Osteoblast (primary cell): Measurements from ENCODE around the gene MATCAP1. TPM values are rescaled to one million over a fixed set of nuclear protein-coding genes. Genes with fewer than 3 reads are reported as not detected.

ENCODE experiments used
- DNase-seq: peaks from one replicate; pipeline ENCODE4 v3.0.0; 2011; ENCODE audit warnings: low spot score, mixed read lengths; ENCODE audit not compliant: insufficient read length; ENCODE audit errors: missing footprints
- H2AFZ ChIP-seq: 2 replicates; pipeline ENCODE4 v1.6.0; 2011; ENCODE audit warnings: mild to moderate bottlenecking, low read length
- H3K27ac ChIP-seq: 2 replicates; pipeline ENCODE4 v1.5.1; 2011; ENCODE audit warnings: mild to moderate bottlenecking, low read depth, low read length, moderate library complexity
- H3K27me3 ChIP-seq: 2 replicates; pipeline ENCODE4 v1.6.0; 2012; ENCODE audit warnings: mild to moderate bottlenecking, control low read depth, inconsistent platforms, low read length, moderate library complexity; ENCODE audit not compliant: insufficient read depth
- H3K36me3 ChIP-seq: 2 replicates; pipeline ENCODE4 v1.5.1; 2011; ENCODE audit warnings: mild to moderate bottlenecking, low read length, control low read depth, moderate library complexity; ENCODE audit not compliant: insufficient read depth
- H3K4me1 ChIP-seq: 2 replicates; pipeline ENCODE4 v1.5.1; 2011; ENCODE audit warnings: mild to moderate bottlenecking, low read length, control low read depth, moderate library complexity; ENCODE audit not compliant: insufficient read depth
- H3K4me2 ChIP-seq: 2 replicates; pipeline ENCODE4 v1.6.0; 2011; ENCODE audit warnings: mild to moderate bottlenecking, low read length; ENCODE audit not compliant: insufficient read depth
- H3K4me3 ChIP-seq: fragments of 200-600 bp; sonication (generic); 3 replicates; pipeline ENCODE4 v1.5.1; 2012; ENCODE audit warnings: mild to moderate bottlenecking, low read length, inconsistent platforms; ENCODE audit not compliant: insufficient read depth
- H3K79me2 ChIP-seq: 2 replicates; pipeline ENCODE4 v1.6.0; 2012; ENCODE audit warnings: mild to moderate bottlenecking, low read length, control low read depth, inconsistent platforms; ENCODE audit not compliant: insufficient read depth
- H3K9me3 ChIP-seq: 2 replicates; pipeline ENCODE4 v1.5.1; 2011; ENCODE audit warnings: low read depth, low read length, control low read depth
- H4K20me1 ChIP-seq: 2 replicates; pipeline ENCODE4 v1.6.0; 2012; ENCODE audit warnings: mild to moderate bottlenecking, low read length, control low read depth; ENCODE audit not compliant: insufficient read depth
- total RNA-seq: library from RNA; depleted of rRNA; stranded (reverse); fragments of >200 nt; gene quantifications from 2 replicates; pipeline ENCODE4 v1.2.3, GENCODE V29; 2012
- TF ChIP-seq, protein P1 (sequence below): IDR thresholded peaks from 2 replicates; pipeline ENCODE4 v1.5.1; 2011; ENCODE audit warnings: mild to moderate bottlenecking, low read depth, low read length, moderate library complexity; ENCODE audit errors: extremely low read depth

The MATCAP1 gene
- total RNA-seq, 1 donor: 3.6 TPM

DNA sequence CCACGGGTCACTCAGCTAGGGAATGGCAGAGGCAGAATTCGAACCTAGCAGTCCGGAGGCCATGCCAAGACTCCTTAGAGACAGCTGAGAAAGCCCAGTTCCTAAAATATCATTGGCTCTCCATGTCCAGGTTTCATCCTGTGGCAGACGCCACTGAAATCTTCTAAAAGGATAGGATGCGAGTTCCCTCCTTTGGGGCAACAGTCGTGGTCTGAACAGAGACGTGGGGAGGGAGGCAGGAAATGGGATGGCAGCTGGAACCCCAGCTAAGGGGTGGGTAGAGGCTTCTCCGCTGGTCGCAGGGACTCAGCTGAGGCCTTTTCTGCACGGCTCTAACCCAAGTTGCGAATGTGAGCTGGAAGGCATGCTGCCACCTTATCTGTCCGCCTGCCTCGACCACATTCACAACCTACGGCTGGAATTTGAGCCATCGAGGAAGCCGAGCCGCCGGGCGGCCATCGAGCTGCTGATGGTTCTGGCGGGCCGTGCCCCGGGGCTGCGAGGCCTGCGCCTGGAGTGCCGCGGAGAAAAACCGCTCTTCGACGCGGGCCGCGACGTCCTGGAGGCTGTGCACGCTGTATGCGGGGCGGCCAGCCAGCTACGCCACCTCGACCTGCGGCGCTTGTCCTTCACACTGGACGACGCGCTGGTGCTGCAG is 21.1 kb downstream of the MATCAP1 start:
- no peak overlapping the region for H3K27ac ChIP-seq
- peaks cover 4% of the 10 kb centered on the region for H3K79me2 ChIP-seq
- peak; percentile 95 for DNase-seq
- H3K36me3 ChIP-seq: no peaks in the 10 kb centered on the region
- peaks cover 34% of the 10 kb centered on the region for H3K27me3 ChIP-seq
- no peak overlapping the region for H3K4me3 ChIP-seq
- H3K9me3 ChIP-seq: no peaks in the 10 kb centered on the region
- H4K20me1 ChIP-seq: peaks cover 31% of the 10 kb centered on the region
- TF ChIP-seq, protein P1, sequence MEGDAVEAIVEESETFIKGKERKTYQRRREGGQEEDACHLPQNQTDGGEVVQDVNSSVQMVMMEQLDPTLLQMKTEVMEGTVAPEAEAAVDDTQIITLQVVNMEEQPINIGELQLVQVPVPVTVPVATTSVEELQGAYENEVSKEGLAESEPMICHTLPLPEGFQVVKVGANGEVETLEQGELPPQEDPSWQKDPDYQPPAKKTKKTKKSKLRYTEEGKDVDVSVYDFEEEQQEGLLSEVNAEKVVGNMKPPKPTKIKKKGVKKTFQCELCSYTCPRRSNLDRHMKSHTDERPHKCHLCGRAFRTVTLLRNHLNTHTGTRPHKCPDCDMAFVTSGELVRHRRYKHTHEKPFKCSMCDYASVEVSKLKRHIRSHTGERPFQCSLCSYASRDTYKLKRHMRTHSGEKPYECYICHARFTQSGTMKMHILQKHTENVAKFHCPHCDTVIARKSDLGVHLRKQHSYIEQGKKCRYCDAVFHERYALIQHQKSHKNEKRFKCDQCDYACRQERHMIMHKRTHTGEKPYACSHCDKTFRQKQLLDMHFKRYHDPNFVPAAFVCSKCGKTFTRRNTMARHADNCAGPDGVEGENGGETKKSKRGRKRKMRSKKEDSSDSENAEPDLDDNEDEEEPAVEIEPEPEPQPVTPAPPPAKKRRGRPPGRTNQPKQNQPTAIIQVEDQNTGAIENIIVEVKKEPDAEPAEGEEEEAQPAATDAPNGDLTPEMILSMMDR: no peak
- peaks cover 16% of the 10 kb centered on the region for H3K4me1 ChIP-seq
- no peak overlapping the region for H2AFZ ChIP-seq
- H3K4me2 ChIP-seq: peak overlapping the region; percentile 57

DNA sequence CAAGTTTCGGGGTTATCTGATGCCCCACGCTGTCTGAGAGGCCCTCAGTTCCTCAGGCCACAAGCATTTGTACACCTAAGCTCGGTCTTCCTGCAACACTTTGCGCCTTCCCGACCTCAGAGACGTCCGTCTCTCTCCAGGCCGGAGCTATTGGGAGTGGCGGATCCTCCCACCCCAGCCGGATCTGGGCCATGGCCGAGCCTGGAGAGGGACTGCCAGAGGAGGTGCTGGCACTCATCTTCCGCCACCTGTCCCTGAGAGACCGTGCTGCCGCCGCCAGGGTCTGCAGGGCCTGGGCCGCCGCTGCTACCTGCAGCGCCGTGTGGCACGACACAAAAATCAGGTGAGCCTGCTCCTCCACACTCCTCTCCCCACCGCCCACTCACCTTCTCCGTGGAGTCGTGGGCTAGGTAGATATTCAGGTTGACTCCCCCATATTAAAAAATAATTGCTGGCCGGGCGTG is 22.1 kb downstream of the MATCAP1 start:
- Histone ChIP-seq H3K79me2 (peaks cover 4% of the 10 kb centered on the region), H3K36me3 (no peaks in the 10 kb centered on the region), H3K27me3 (peaks cover 34% of the 10 kb centered on the region), H3K4me2 (peak overlapping the region; percentile 97), H3K4me1 (peaks cover 16% of the 10 kb centered on the region), H3K27ac (no peak overlapping the region), H2AFZ (no peak overlapping the region), H3K4me3 (no peak overlapping the region), H3K9me3 (no peaks in the 10 kb centered on the region), H4K20me1 (peaks cover 37% of the 10 kb centered on the region)
- no peak for DNase-seq
- TF ChIP-seq, protein P1: no peak

DNA sequence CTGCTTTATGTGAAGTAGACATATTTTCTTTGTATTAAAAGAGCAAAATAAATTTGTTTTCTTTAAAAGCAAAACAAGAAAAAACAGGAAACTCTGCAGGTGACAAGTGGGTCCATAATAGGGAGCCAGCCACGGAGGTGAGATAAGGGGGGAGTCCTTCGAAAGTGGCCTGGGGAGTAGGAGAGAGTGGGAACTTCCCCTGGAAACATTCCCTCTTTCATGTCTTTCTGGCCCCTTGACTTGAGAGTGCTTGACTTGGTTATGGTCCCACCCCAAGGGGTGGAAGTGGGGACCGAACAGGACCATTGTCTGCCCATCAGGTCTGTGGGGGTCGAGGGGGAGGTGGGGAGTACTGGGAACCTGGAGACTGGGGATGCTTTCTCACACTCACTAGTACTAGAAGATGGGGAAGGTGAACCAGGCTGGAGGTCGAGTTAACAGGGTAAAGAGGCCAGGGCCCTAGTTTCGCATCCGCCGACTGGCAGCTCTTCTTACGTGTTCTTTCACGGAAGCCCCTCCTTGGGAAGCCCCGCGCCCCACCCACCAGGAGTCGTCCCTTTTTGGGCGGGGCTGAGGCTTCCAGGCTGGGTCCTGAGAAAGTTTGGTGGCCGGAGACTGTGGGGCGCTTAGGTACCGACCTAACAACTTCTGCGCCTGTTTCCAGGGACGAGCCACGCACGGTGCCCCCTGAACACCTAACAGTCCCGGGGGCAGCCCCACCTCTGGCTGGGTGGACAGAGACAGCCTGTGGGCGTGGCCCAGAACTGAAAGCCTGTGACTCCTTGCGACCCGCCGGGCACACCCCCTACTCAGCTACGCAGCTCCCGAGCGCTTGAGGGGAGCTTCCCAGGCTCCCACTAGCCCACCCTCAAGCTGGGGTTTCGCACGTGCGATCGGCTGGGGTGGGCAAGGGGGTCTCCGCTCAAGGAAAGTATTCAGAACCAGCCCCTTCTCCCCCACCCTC is 24.8 kb downstream of the MATCAP1 start:
- Histone ChIP-seq H4K20me1 (peaks cover 52% of the 10 kb centered on the region), H3K9me3 (no peaks in the 10 kb centered on the region), H3K4me2 (peak overlapping the region; percentile 97), H3K79me2 (peaks cover 4% of the 10 kb centered on the region), H3K36me3 (peaks cover 6% of the 10 kb centered on the region), H3K4me3 (peak overlapping the region; percentile 97), H2AFZ (peak overlapping the region; percentile 80), H3K4me1 (peaks cover 14% of the 10 kb centered on the region), H3K27me3 (peaks cover 18% of the 10 kb centered on the region), H3K27ac (peak overlapping the region; percentile 37)
- TF ChIP-seq, protein P1: no peak
- DNase-seq: peak; percentile 97
